ENCODE results near the gene COL4A1. TPM values are rescaled to one million over a fixed set of nuclear protein-coding genes. Genes with fewer than 3 reads are reported as not detected.

Gene COL4A1
- total and polyA plus RNA-seq, 2 of the 13 experiments (the other 11 are each of a cell fraction or from before 2014, with no cell fraction given): not detected

GRCh38 chr13:110105136-110105535 is 201.8 kb downstream of the COL4A1 start:
- H3K4me2 ChIP-seq (ENCODE audit: low read depth, low read length): no peak overlapping the region
- H2AFZ ChIP-seq (ENCODE audit: low read length): no peak overlapping the region
- no peak overlapping the region for H3K27ac ChIP-seq (ENCODE audit: extremely low read length, insufficient read depth, low read length)
- H4K20me1 ChIP-seq (ENCODE audit: insufficient read depth, low read length): no peaks in the 10 kb centered on the region
- no peak for ATAC-seq
- 0% methylated on average over 2 of the region's 6 CpGs for WGBS (ENCODE audit: low lambda C conversion rate)
- peaks cover 7% of the 10 kb centered on the region; the same call in 1 of the 2 replicates for H3K9me3 ChIP-seq (ENCODE audit: low read length)
- BruUV-seq (replicated peaks): no TSS peak
- POLR2A ChIA-PET: no interaction called here
- no peak for DNase-seq (ENCODE audit: low spot score)
- FAIRE-seq: no peak
- CTCF ChIA-PET (ENCODE audit: low intra/inter-chr PET ratio, low total read pairs): no interaction called here
- in situ Hi-C loops (cut with HindIII; ENCODE audit: extremely low pct_ligation_motif_present, low pct_unique_long_range_greater_than_20kb) (loop anchor here (5.0 to 25.0 kb wide), 3 partner anchors 960 to 1893 kb away; partner anchors contain the start of genes ABHD13 and LIG4), intact Hi-C loops (cut with micrococcal nuclease; ENCODE audit: unreplicated experiment) (loop anchor here (5.0 kb wide), 1 partner anchor 313 kb away; no protein-coding TSS in a partner anchor)
- H3K4me1 ChIP-seq (ENCODE audit: insufficient read depth, low read length): no peaks in the 10 kb centered on the region
- H3K27me3 ChIP-seq (ENCODE audit: control insufficient read depth in 1 of 2, insufficient read depth in 2 of 2, low read length in 2 of 2): no peaks in the 10 kb centered on the region
- H3K4me3 ChIP-seq (replicated peaks in 1 of 3; ENCODE audit: insufficient read depth in 1 of 3, low read depth in 2 of 3, low read length in 3 of 3): no peak overlapping the region
- H3K9ac ChIP-seq (ENCODE audit: insufficient read depth, low read depth, low read length): no peak overlapping the region
- no peaks in the 10 kb centered on the region for H3K36me3 ChIP-seq (replicated peaks in 1 of 2; ENCODE audit: control insufficient read depth in 1 of 2, insufficient read depth in 2 of 2, low read length in 2 of 2)
- H3K79me2 ChIP-seq (ENCODE audit: insufficient read depth, low read length): no peaks in the 10 kb centered on the region
- no peak for TF ChIP-seq SOX13 (IDR thresholded peaks at IDR 0.05)
- no peak for TF ChIP-seq SOX13 (CRISPR knock-in tag; conservative IDR thresholded peaks at IDR 0.05 in 1 of 2, IDR thresholded peaks at IDR 0.05 in 1 of 2)
- no peak for TF ChIP-seq ZFY (CRISPR knock-in tag; IDR thresholded peaks at IDR 0.05)
- no peak for TF ChIP-seq MED1 (CRISPR knock-in tag; IDR thresholded peaks at IDR 0.05)
- TF ChIP-seq JDP2 (CRISPR knock-in tag; IDR thresholded peaks at IDR 0.05; ENCODE audit: borderline replicate concordance): no peak
- no peak for TF ChIP-seq ZNF761 (CRISPR knock-in tag; conservative IDR thresholded peaks at IDR 0.05)
- TF ChIP-seq, protein P1, sequence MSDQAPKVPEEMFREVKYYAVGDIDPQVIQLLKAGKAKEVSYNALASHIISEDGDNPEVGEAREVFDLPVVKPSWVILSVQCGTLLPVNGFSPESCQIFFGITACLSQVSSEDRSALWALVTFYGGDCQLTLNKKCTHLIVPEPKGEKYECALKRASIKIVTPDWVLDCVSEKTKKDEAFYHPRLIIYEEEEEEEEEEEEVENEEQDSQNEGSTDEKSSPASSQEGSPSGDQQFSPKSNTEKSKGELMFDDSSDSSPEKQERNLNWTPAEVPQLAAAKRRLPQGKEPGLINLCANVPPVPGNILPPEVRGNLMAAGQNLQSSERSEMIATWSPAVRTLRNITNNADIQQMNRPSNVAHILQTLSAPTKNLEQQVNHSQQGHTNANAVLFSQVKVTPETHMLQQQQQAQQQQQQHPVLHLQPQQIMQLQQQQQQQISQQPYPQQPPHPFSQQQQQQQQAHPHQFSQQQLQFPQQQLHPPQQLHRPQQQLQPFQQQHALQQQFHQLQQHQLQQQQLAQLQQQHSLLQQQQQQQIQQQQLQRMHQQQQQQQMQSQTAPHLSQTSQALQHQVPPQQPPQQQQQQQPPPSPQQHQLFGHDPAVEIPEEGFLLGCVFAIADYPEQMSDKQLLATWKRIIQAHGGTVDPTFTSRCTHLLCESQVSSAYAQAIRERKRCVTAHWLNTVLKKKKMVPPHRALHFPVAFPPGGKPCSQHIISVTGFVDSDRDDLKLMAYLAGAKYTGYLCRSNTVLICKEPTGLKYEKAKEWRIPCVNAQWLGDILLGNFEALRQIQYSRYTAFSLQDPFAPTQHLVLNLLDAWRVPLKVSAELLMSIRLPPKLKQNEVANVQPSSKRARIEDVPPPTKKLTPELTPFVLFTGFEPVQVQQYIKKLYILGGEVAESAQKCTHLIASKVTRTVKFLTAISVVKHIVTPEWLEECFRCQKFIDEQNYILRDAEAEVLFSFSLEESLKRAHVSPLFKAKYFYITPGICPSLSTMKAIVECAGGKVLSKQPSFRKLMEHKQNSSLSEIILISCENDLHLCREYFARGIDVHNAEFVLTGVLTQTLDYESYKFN (CRISPR knock-in tag; conservative IDR thresholded peaks at IDR 0.05): no peak
- no peak for TF ChIP-seq ZNF646 (CRISPR knock-in tag; IDR thresholded peaks at IDR 0.05)
